ENCODE measurements around the gene TREM2. TPM values are rescaled to one million over a fixed set of nuclear protein-coding genes. Genes with fewer than 3 reads are reported as not detected.

The TREM2 gene
- total RNA-seq, 1 experiment from 2014 or later = not detected

- Histone ChIP-seq H4K20me1 (ENCODE audit: insufficient read depth, low read depth, low read length) (no peaks in the 10 kb centered on the region), H3K9me3 (ENCODE audit: low read length) (no peaks in the 10 kb centered on the region), H3K4me1 (ENCODE audit: low read length) (no peaks in the 10 kb centered on the region), H2AFZ (ENCODE audit: low read length) (no peak overlapping the region), H3K27me3 (ENCODE audit: low read length) (no peaks in the 10 kb centered on the region), H3K9me2 (replicated peaks; ENCODE audit: insufficient read depth, low read length) (no peaks in the 10 kb centered on the region), H3K79me2 (ENCODE audit: low read length) (no peaks in the 10 kb centered on the region), H3K36me3 (ENCODE audit: insufficient read depth, low read length) (no peaks in the 10 kb centered on the region), H3K4me2 (ENCODE audit: low read depth, low read length, poor library complexity, severe bottlenecking) (no peak overlapping the region), H3K4me3 (ENCODE audit: low read length) (no peak overlapping the region), H3K9ac (ENCODE audit: low read length) (no peak overlapping the region), H3K27ac (ENCODE audit: low read length) (no peak overlapping the region)
- DNase-seq = no peak
Measured at GRCh38 chr6:41164551-41165120, 1.7 kb upstream of the TREM2 start.

GRCh38 chr6:41163419-41163717 is 452 bp upstream of the TREM2 start:
- H3K27ac ChIP-seq (ENCODE audit: low read length) = no peak overlapping the region
- no peaks in the 10 kb centered on the region for H3K4me1 ChIP-seq (ENCODE audit: low read length)
- H3K9me2 ChIP-seq (replicated peaks; ENCODE audit: insufficient read depth, low read length) = no peaks in the 10 kb centered on the region
- H3K4me2 ChIP-seq (ENCODE audit: low read depth, low read length, poor library complexity, severe bottlenecking) = no peak overlapping the region
- H3K4me3 ChIP-seq (ENCODE audit: low read length) = no peak overlapping the region
- no peaks in the 10 kb centered on the region for H3K9me3 ChIP-seq (ENCODE audit: low read length)
- H3K27me3 ChIP-seq (ENCODE audit: low read length) = no peaks in the 10 kb centered on the region
- H3K9ac ChIP-seq (ENCODE audit: low read length) = no peak overlapping the region
- no peaks in the 10 kb centered on the region for H3K36me3 ChIP-seq (ENCODE audit: insufficient read depth, low read length)
- H3K79me2 ChIP-seq (ENCODE audit: low read length) = no peaks in the 10 kb centered on the region
- DNase-seq = no peak
- H4K20me1 ChIP-seq (ENCODE audit: insufficient read depth, low read depth, low read length) = no peaks in the 10 kb centered on the region
- H2AFZ ChIP-seq (ENCODE audit: low read length) = no peak overlapping the region

GRCh38 chr6:41161851-41162552 is 914 bp downstream of the TREM2 start:
- no peak overlapping the region for H3K4me2 ChIP-seq (ENCODE audit: low read depth, low read length, poor library complexity, severe bottlenecking)
- no peaks in the 10 kb centered on the region for H3K9me2 ChIP-seq (replicated peaks; ENCODE audit: insufficient read depth, low read length)
- H3K36me3 ChIP-seq (ENCODE audit: insufficient read depth, low read length) = no peaks in the 10 kb centered on the region
- DNase-seq = no peak
- H3K79me2 ChIP-seq (ENCODE audit: low read length) = no peaks in the 10 kb centered on the region
- H3K27me3 ChIP-seq (ENCODE audit: low read length) = no peaks in the 10 kb centered on the region
- H3K9ac ChIP-seq (ENCODE audit: low read length) = no peak overlapping the region
- H3K9me3 ChIP-seq (ENCODE audit: low read length) = no peaks in the 10 kb centered on the region
- H3K4me3 ChIP-seq (ENCODE audit: low read length) = no peak overlapping the region
- no peaks in the 10 kb centered on the region for H3K4me1 ChIP-seq (ENCODE audit: low read length)
- H3K27ac ChIP-seq (ENCODE audit: low read length) = no peak overlapping the region
- no peaks in the 10 kb centered on the region for H4K20me1 ChIP-seq (ENCODE audit: insufficient read depth, low read depth, low read length)
- no peak overlapping the region for H2AFZ ChIP-seq (ENCODE audit: low read length)

GRCh38 chr6:41161380-41161779 is 1.5 kb downstream of the TREM2 start:
- Histone ChIP-seq H2AFZ (ENCODE audit: low read length) (no peak overlapping the region), H3K4me2 (ENCODE audit: low read depth, low read length, poor library complexity, severe bottlenecking) (no peak overlapping the region), H4K20me1 (ENCODE audit: insufficient read depth, low read depth, low read length) (no peaks in the 10 kb centered on the region), H3K4me3 (ENCODE audit: low read length) (no peak overlapping the region), H3K4me1 (ENCODE audit: low read length) (no peaks in the 10 kb centered on the region), H3K79me2 (ENCODE audit: low read length) (no peaks in the 10 kb centered on the region), H3K9me3 (ENCODE audit: low read length) (no peaks in the 10 kb centered on the region), H3K9me2 (replicated peaks; ENCODE audit: insufficient read depth, low read length) (no peaks in the 10 kb centered on the region), H3K27ac (ENCODE audit: low read length) (no peak overlapping the region), H3K36me3 (ENCODE audit: insufficient read depth, low read length) (no peaks in the 10 kb centered on the region), H3K27me3 (ENCODE audit: low read length) (no peaks in the 10 kb centered on the region), H3K9ac (ENCODE audit: low read length) (no peak overlapping the region)
- DNase-seq = no peak

- Histone ChIP-seq H3K9me2 (replicated peaks; ENCODE audit: insufficient read depth, low read length) (no peaks in the 10 kb centered on the region), H2AFZ (ENCODE audit: low read length) (no peak overlapping the region), H3K4me3 (ENCODE audit: low read length) (no peak overlapping the region), H3K4me1 (ENCODE audit: low read length) (no peaks in the 10 kb centered on the region), H3K9ac (ENCODE audit: low read length) (no peak overlapping the region), H4K20me1 (ENCODE audit: insufficient read depth, low read depth, low read length) (no peaks in the 10 kb centered on the region), H3K9me3 (ENCODE audit: low read length) (no peaks in the 10 kb centered on the region), H3K27ac (ENCODE audit: low read length) (no peak overlapping the region), H3K79me2 (ENCODE audit: low read length) (no peaks in the 10 kb centered on the region), H3K4me2 (ENCODE audit: low read depth, low read length, poor library complexity, severe bottlenecking) (no peak overlapping the region), H3K36me3 (ENCODE audit: insufficient read depth, low read length) (no peaks in the 10 kb centered on the region), H3K27me3 (ENCODE audit: low read length) (no peaks in the 10 kb centered on the region)
- DNase-seq = no peak
Measured at GRCh38 chr6:41160933-41161332, 2.0 kb downstream of the TREM2 start.

- DNase-seq = no peak
- H3K9ac ChIP-seq (ENCODE audit: low read length) = no peak overlapping the region
- no peaks in the 10 kb centered on the region for H4K20me1 ChIP-seq (ENCODE audit: insufficient read depth, low read depth, low read length)
- no peaks in the 10 kb centered on the region for H3K9me3 ChIP-seq (ENCODE audit: low read length)
- H2AFZ ChIP-seq (ENCODE audit: low read length) = no peak overlapping the region
- no peak overlapping the region for H3K27ac ChIP-seq (ENCODE audit: low read length)
- no peak overlapping the region for H3K4me3 ChIP-seq (ENCODE audit: low read length)
- no peaks in the 10 kb centered on the region for H3K79me2 ChIP-seq (ENCODE audit: low read length)
- no peaks in the 10 kb centered on the region for H3K36me3 ChIP-seq (ENCODE audit: insufficient read depth, low read length)
- no peaks in the 10 kb centered on the region for H3K4me1 ChIP-seq (ENCODE audit: low read length)
- no peak overlapping the region for H3K4me2 ChIP-seq (ENCODE audit: low read depth, low read length, poor library complexity, severe bottlenecking)
- H3K27me3 ChIP-seq (ENCODE audit: low read length) = no peaks in the 10 kb centered on the region
- H3K9me2 ChIP-seq (replicated peaks; ENCODE audit: insufficient read depth, low read length) = no peaks in the 10 kb centered on the region
Measured at GRCh38 chr6:41159415-41160082, 3.4 kb downstream of the TREM2 start.

GRCh38 chr6:41157323-41157722 is 5.6 kb downstream of the TREM2 start:
- H4K20me1 ChIP-seq (ENCODE audit: insufficient read depth, low read depth, low read length) = no peaks in the 10 kb centered on the region
- no peaks in the 10 kb centered on the region for H3K9me3 ChIP-seq (ENCODE audit: low read length)
- DNase-seq = no peak
- no peak overlapping the region for H3K9ac ChIP-seq (ENCODE audit: low read length)
- no peaks in the 10 kb centered on the region for H3K36me3 ChIP-seq (ENCODE audit: insufficient read depth, low read length)
- H3K4me3 ChIP-seq (ENCODE audit: low read length) = no peak overlapping the region
- H3K4me1 ChIP-seq (ENCODE audit: low read length) = no peaks in the 10 kb centered on the region
- H3K4me2 ChIP-seq (ENCODE audit: low read depth, low read length, poor library complexity, severe bottlenecking) = no peak overlapping the region
- no peak overlapping the region for H2AFZ ChIP-seq (ENCODE audit: low read length)
- no peaks in the 10 kb centered on the region for H3K9me2 ChIP-seq (replicated peaks; ENCODE audit: insufficient read depth, low read length)
- no peaks in the 10 kb centered on the region for H3K79me2 ChIP-seq (ENCODE audit: low read length)
- H3K27me3 ChIP-seq (ENCODE audit: low read length) = no peaks in the 10 kb centered on the region
- H3K27ac ChIP-seq (ENCODE audit: low read length) = no peak overlapping the region

- Histone ChIP-seq H3K9me2 (replicated peaks; ENCODE audit: insufficient read depth, low read length) (no peaks in the 10 kb centered on the region), H3K9ac (ENCODE audit: low read length) (no peak overlapping the region), H3K4me3 (ENCODE audit: low read length) (no peak overlapping the region), H3K27ac (ENCODE audit: low read length) (no peak overlapping the region), H3K9me3 (ENCODE audit: low read length) (no peaks in the 10 kb centered on the region), H2AFZ (ENCODE audit: low read length) (no peak overlapping the region), H3K79me2 (ENCODE audit: low read length) (no peaks in the 10 kb centered on the region), H3K4me1 (ENCODE audit: low read length) (no peaks in the 10 kb centered on the region), H3K36me3 (ENCODE audit: insufficient read depth, low read length) (no peaks in the 10 kb centered on the region), H3K27me3 (ENCODE audit: low read length) (no peaks in the 10 kb centered on the region), H4K20me1 (ENCODE audit: insufficient read depth, low read depth, low read length) (no peaks in the 10 kb centered on the region), H3K4me2 (ENCODE audit: low read depth, low read length, poor library complexity, severe bottlenecking) (no peak overlapping the region)
- DNase-seq = no peak
Measured at GRCh38 chr6:41156771-41157170, 6.1 kb downstream of the TREM2 start.
